C4-2B (cell line): ENCODE data around the gene CSE1L.
"Not testable (repeated sequence)": the region's sequence is repeated elsewhere in the genome, so short reads cannot be mapped to it uniquely, and the experiment has no call there.

Experiments
- ZFX ChIP-seq: fragments of 450-650 bp; IDR thresholded peaks from 2 replicates; pipeline ENCODE4 v1.6.1; 2017
- TF ChIP-seq, protein P1 (sequence below): fragments of 450-650 bp; conservative IDR thresholded peaks from 2 replicates; pipeline ENCODE4 v1.5.1; 2017; ENCODE audit warnings: mild to moderate bottlenecking

DNA sequence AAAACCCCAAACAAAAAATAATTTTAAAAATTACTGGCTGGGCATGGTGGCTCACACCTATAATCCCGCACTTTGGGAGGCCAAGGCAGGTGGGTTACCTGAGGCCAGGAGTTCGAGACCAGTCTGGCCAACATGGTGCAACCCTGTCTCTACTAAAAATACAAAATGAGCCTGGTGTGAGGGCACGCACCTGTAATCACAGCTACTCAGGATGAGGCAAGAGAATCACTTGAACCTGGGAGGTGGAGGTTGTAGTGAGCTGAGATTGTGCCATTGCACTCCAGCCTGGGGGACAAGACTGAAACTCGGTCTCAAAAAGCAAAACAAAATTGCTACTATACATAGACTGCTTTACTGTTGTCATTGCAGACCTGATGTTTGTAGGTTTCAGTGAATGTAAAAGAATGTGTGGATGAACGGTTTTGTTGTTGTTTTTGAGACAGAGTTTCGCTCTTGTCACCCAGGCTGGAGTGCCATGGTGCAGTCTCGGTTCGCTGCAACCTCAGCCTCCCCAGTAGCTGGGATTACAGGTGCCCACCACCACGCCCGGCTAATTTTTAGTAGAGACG is 59.0 kb downstream of the CSE1L start:
- TF ChIP-seq, protein P1, sequence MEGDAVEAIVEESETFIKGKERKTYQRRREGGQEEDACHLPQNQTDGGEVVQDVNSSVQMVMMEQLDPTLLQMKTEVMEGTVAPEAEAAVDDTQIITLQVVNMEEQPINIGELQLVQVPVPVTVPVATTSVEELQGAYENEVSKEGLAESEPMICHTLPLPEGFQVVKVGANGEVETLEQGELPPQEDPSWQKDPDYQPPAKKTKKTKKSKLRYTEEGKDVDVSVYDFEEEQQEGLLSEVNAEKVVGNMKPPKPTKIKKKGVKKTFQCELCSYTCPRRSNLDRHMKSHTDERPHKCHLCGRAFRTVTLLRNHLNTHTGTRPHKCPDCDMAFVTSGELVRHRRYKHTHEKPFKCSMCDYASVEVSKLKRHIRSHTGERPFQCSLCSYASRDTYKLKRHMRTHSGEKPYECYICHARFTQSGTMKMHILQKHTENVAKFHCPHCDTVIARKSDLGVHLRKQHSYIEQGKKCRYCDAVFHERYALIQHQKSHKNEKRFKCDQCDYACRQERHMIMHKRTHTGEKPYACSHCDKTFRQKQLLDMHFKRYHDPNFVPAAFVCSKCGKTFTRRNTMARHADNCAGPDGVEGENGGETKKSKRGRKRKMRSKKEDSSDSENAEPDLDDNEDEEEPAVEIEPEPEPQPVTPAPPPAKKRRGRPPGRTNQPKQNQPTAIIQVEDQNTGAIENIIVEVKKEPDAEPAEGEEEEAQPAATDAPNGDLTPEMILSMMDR, result not testable (repeated sequence)
- not testable (repeated sequence) for TF ChIP-seq ZFX
